GM06990 (cell line): Measurements from ENCODE around the gene CTNNA2.

Experiments used
- DNase-seq: peaks from one replicate; pipeline ENCODE4 v3.0.0-alpha.2; 2011; ENCODE audit not compliant: insufficient read length; ENCODE audit errors: extremely low read depth
- H3K27me3 ChIP-seq: replicated peaks from 2 replicates; pipeline ENCODE4 v1.6.0; 2011; ENCODE audit warnings: low read length; ENCODE audit not compliant: control insufficient read depth, insufficient read depth
- H3K36me3 ChIP-seq: 2 replicates; pipeline ENCODE4 v1.5.1; 2011; ENCODE audit warnings: low read length; ENCODE audit not compliant: control insufficient read depth, insufficient read depth
- H3K4me3 ChIP-seq: replicated peaks from 2 replicates; pipeline ENCODE4 v1.5.1; 2011; ENCODE audit warnings: low read depth, mild to moderate bottlenecking, control low read depth, low read length
- TF ChIP-seq, protein P1 (sequence below): IDR thresholded peaks from 2 replicates; pipeline ENCODE4 v1.5.1; 2011; ENCODE audit warnings: low read length, control low read depth, mild to moderate bottlenecking, inconsistent platforms; ENCODE audit not compliant: insufficient read depth, poor library complexity, severe bottlenecking

The CTNNA2 gene

DNA sequence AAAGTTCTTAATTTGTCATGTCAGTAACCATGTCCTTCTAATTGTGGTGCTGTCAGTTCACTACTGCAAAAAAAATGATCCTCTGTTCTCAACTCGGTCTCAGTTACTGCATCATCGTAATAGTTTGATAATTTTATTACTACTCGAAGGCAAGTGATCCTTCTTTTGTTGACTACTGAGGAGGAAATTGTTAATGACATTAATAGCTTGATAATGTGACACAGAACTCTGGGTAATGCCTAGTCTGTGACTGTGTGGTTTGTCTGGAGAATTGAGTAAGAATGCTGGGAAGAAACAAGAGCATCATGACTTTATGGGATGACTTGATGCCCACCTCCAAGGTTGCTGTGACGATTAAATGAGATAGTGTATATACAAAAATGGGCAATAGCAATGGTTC lies 524.5 kb downstream of the CTNNA2 start:
- H3K27me3 ChIP-seq: no peaks in the 10 kb centered on the region
- H3K36me3 ChIP-seq: no peaks in the 10 kb centered on the region
- no peak overlapping the region for H3K4me3 ChIP-seq
- DNase-seq: no peak
- TF ChIP-seq, protein P1, sequence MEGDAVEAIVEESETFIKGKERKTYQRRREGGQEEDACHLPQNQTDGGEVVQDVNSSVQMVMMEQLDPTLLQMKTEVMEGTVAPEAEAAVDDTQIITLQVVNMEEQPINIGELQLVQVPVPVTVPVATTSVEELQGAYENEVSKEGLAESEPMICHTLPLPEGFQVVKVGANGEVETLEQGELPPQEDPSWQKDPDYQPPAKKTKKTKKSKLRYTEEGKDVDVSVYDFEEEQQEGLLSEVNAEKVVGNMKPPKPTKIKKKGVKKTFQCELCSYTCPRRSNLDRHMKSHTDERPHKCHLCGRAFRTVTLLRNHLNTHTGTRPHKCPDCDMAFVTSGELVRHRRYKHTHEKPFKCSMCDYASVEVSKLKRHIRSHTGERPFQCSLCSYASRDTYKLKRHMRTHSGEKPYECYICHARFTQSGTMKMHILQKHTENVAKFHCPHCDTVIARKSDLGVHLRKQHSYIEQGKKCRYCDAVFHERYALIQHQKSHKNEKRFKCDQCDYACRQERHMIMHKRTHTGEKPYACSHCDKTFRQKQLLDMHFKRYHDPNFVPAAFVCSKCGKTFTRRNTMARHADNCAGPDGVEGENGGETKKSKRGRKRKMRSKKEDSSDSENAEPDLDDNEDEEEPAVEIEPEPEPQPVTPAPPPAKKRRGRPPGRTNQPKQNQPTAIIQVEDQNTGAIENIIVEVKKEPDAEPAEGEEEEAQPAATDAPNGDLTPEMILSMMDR: no peak

DNA sequence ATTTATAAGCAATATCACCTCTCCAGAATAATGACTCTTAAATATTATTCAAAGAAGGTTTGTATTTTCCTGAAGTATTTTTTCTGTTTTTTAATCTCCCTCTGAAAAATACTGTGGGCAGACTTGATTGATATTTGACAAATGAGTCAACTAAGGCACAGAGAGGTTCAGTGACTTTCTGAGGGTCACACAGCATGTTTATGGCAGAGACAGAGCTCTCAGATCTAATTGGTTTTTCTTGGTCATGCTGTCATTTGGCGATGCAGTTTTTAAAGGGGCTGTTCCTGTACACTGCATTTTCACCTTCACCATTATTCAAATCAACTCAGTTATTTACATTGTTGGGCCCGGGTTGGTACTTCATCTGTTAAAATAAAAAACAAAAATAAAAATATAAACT lies 527.4 kb downstream of the CTNNA2 start:
- Histone ChIP-seq H3K27me3 (no peaks in the 10 kb centered on the region), H3K36me3 (no peaks in the 10 kb centered on the region), H3K4me3 (no peak overlapping the region)
- TF ChIP-seq, protein P1: no peak
- DNase-seq: no peak

DNA sequence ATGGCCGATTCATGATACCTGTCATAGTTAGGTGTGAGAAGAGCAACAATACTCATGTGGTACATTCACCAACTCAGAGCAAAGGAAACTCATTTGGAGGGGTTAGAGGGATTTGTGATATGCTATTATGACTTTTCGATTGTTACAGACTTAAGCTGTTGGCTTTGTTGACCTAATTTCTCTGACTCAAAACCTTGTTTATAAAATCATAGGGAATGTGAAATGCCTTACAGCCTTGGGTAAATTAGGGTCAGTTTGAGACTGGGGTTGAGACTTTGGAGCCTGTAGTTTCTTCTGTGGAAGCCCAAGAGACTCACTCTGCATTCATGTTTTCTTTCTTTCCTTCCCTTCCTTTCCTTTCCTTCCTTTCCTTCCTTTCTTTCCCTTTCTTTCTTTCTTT lies 529.8 kb downstream of the CTNNA2 start:
- Histone ChIP-seq H3K36me3 (no peaks in the 10 kb centered on the region), H3K4me3 (no peak overlapping the region), H3K27me3 (no peaks in the 10 kb centered on the region)
- no peak for DNase-seq
- TF ChIP-seq, protein P1: no peak

DNA sequence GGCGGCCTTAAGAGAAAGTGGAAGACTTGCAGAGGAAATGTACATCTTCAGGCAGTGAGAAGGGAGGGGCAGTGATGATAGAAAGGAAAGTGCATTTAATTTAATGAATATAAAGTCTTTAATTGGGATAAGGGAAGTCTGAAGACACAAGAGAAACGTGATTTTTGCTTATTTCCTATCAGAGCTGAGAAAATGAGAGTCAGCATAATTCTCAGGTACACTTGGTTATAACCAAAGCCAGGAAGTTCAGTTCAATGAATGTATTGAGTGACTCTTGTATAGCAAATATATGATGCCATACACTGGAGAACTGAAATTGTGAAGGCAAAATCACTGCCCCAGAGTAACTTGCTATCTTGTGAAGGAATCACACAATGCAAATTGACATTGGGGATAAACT lies 535.4 kb downstream of the CTNNA2 start:
- no peaks in the 10 kb centered on the region for H3K36me3 ChIP-seq
- DNase-seq: no peak
- no peak overlapping the region for H3K4me3 ChIP-seq
- TF ChIP-seq, protein P1: no peak
- H3K27me3 ChIP-seq: no peaks in the 10 kb centered on the region

DNA sequence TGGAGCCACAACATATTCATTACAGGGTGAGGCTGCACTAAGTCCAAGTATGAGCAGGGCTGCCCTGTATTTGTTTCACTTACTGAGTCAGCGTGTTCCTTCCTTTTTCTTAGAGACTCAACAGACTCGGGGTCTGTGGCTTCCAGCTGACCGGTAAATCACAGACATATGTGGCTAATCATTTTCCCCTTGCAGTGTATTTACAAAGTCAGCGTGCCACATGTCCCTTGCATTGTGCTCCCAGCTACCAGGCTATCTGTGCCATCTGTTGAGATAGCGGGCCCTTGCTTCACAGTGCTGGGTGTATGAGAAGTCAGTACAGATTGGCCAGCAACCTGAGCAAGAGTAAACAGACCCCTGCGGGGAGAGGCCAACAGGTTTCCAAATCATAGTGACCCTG lies 537.4 kb downstream of the CTNNA2 start:
- TF ChIP-seq, protein P1: no peak
- no peaks in the 10 kb centered on the region for H3K27me3 ChIP-seq
- DNase-seq: no peak
- H3K36me3 ChIP-seq: no peaks in the 10 kb centered on the region
- H3K4me3 ChIP-seq: no peak overlapping the region
